ENCODE data around the gene TBC1D10B. TPM values are rescaled to one million over a fixed set of nuclear protein-coding genes. Genes with fewer than 3 reads are reported as not detected.

The TBC1D10B gene
- total RNA-seq, 1 experiment from 2014 or later: 49.2 TPM

GRCh38 chr16:30356401-30357084 is 13.8 kb downstream of the TBC1D10B start:
- ATAC-seq (no peak), DNase-seq (ENCODE audit: low read depth, low spot score) (no peak)
- Histone ChIP-seq H3K9me2 (ENCODE audit: insufficient read depth) (no peaks in the 10 kb centered on the region), H3K4me3 (replicated peaks in 1 of 2; ENCODE audit: low read depth in 1 of 2, low read length in 2 of 2) (peak overlapping the region; percentile 86 to 92), H3K36me3 (ENCODE audit: control insufficient read depth in 1 of 2, insufficient read depth in 2 of 2, low read length in 2 of 2) (peaks cover 14 to 46% of the 10 kb centered on the region in 2 experiments), H3K79me2 (ENCODE audit: insufficient read depth, low read length) (peaks cover 50% of the 10 kb centered on the region), H3K27me3 (ENCODE audit: insufficient read depth, low read length) (no peaks in the 10 kb centered on the region), H3K4me2 (ENCODE audit: low read length) (peak overlapping the region; percentile 74), H3K9ac (ENCODE audit: low read length) (peak overlapping the region; percentile 99), H2AFZ (ENCODE audit: low read depth, low read length, poor library complexity, severe bottlenecking) (no peak overlapping the region), H4K20me1 (ENCODE audit: insufficient read depth) (no peaks in the 10 kb centered on the region), H3K9me3 (ENCODE audit: control insufficient read depth in 1 of 2, insufficient read depth in 1 of 2, low read depth in 1 of 2, low read length in 2 of 2) (no peaks in the 10 kb centered on the region), H3K27ac (ENCODE audit: low read depth, low read length) (peak overlapping the region; percentile 92), H3K4me1 (ENCODE audit: control insufficient read depth in 1 of 2, insufficient read depth in 2 of 2, low read length in 2 of 2) (peaks cover 36 to 50% of the 10 kb centered on the region in 2 experiments)
- intact Hi-C loops (cut with micrococcal nuclease): no loop called here
- ChIA-PET RAD21 (ENCODE audit: low non-redundant PET in 1 of 2, low total read pairs in 2 of 2, uncharacterized antibody in 2 of 2, unreplicated experiment in 2 of 2) (no interaction called here), POLR2A (interaction anchor here (2.5 kb wide), 1 partner anchor 14 kb away, joined by 15 read pairs; the partner anchor contains the start of gene TBC1D10B), CTCF (interaction anchor here (0.8 kb wide), 1 partner anchor 15 kb away, joined by 4 read pairs; no protein-coding TSS in a partner anchor)
- no TSS peak for BruUV-seq (replicated peaks)
- no peak for TF ChIP-seq SIN3A (IDR thresholded peaks at IDR 0.05; ENCODE audit: low read depth)
- no peak for TF ChIP-seq EZH2phosphoT487 (IDR thresholded peaks at IDR 0.05; ENCODE audit: borderline replicate concordance)
- TF ChIP-seq ATF3 (IDR thresholded peaks at IDR 0.05): no peak
- no peak for TF ChIP-seq ZFX (IDR thresholded peaks at IDR 0.05)
- no peak for TF ChIP-seq POLR2AphosphoS5 (IDR thresholded peaks at IDR 0.05; ENCODE audit: low read depth, low read length)
- TF ChIP-seq CBX3 (IDR thresholded peaks at IDR 0.05; ENCODE audit: low read depth): no peak
- no peak for TF ChIP-seq MAX (IDR thresholded peaks at IDR 0.05)
- no peak for TF ChIP-seq POLR2A (IDR thresholded peaks at IDR 0.05; ENCODE audit: borderline replicate concordance, extremely low read depth, insufficient read depth, insufficient read length)
- TF ChIP-seq ZNF274 (IDR thresholded peaks at IDR 0.05; ENCODE audit: low read depth, low read length): no peak
- no peak for TF ChIP-seq EZH2 (IDR thresholded peaks at IDR 0.05)
